Small intestine (tissue), 7 donors: Measurements from ENCODE around the gene ITPRIPL1. TPM values are rescaled to one million over a fixed set of nuclear protein-coding genes. Genes with fewer than 3 reads are reported as not detected.

Experiments used
- DNase-seq, 2 donors: peaks; one replicate each; pipeline versions ENCODE4 v3.0.0 to v3.0.0-alpha.2; 2013
- FAIRE-seq: peaks from 2 replicates; lab custom pipeline; 2012; peaks lifted over from hg19 to GRCh38; lab: Jason Lieb, UNC
- H3K27ac ChIP-seq, 3 donors: one replicate each; pipeline ENCODE4 v1.5.1; 2013; ENCODE audit warnings: low read length in 2 of 3, mild to moderate bottlenecking in 2 of 3, control low read depth in 1 of 3, inconsistent platforms in 1 of 3, low read depth in 1 of 3, moderate library complexity in 1 of 3
- H3K27me3 ChIP-seq, 3 donors: one replicate each; pipeline ENCODE4 v1.6.1; 2013; ENCODE audit warnings: low read length in 3 of 3, inconsistent platforms in 1 of 3; ENCODE audit not compliant: control insufficient read depth in 3 of 3, insufficient read depth in 3 of 3
- H3K36me3 ChIP-seq, 3 donors: one replicate each; pipeline ENCODE4 v1.6.1; 2013; ENCODE audit warnings: low read length in 3 of 3, inconsistent platforms in 1 of 3, low read depth in 1 of 3, mild to moderate bottlenecking in 1 of 3, moderate library complexity in 1 of 3; ENCODE audit not compliant: control insufficient read depth in 3 of 3, insufficient read depth in 2 of 3
- H3K4me1 ChIP-seq, 3 donors: one replicate each; pipeline ENCODE4 v1.6.1; 2013; ENCODE audit warnings: low read length in 2 of 3, inconsistent platforms in 1 of 3, low read depth in 1 of 3, mild to moderate bottlenecking in 1 of 3, moderate library complexity in 1 of 3; ENCODE audit not compliant: control insufficient read depth in 3 of 3, insufficient read depth in 2 of 3
- H3K4me3 ChIP-seq, 3 donors: one replicate each; pipeline ENCODE4 v1.5.1; 2013; ENCODE audit warnings: low read length in 3 of 3, control low read depth in 1 of 3, inconsistent platforms in 1 of 3, low read depth in 1 of 3, mild to moderate bottlenecking in 1 of 3, moderate library complexity in 1 of 3
- H3K9me3 ChIP-seq, 2 donors: one replicate each; pipeline ENCODE4 v1.6.1; 2013; ENCODE audit warnings: low read depth in 1 of 2, low read length in 1 of 2; ENCODE audit not compliant: control insufficient read depth in 2 of 2, insufficient read depth in 1 of 2
- WGBS, 3 donors: extraction: QIAGEN DNeasy Blood & Tissue Kit; methylation state at CpG; one replicate each; pipeline ENCODE4 v1.1.7; 2013; 5-methylcytosine and 5-hydroxymethylcytosine counted together
- polyA plus RNA-seq, 4 donors: library from polyadenylated mRNA; stranded (reverse) in 3 of 4; unstranded in 1 of 4; fragments of 200-250 nt in 3 of 4; fragments of 120-200 nt in 1 of 4; gene quantifications; one replicate each; pipeline versions ENCODE4 v1.2.1 to v1.2.3, GENCODE V29; 2013
- donor health status: healthy with polysubstance abuse.
- donor health status: control.
- donor health status: control.
- donor health status: Bipolar disorder and iron deficiency.
- donor health status: healthy.

ITPRIPL1 gene
- polyA plus RNA-seq, 4 donors = 0.27 to 1.9 (median 0.92) TPM; not detected in 1

DNA sequence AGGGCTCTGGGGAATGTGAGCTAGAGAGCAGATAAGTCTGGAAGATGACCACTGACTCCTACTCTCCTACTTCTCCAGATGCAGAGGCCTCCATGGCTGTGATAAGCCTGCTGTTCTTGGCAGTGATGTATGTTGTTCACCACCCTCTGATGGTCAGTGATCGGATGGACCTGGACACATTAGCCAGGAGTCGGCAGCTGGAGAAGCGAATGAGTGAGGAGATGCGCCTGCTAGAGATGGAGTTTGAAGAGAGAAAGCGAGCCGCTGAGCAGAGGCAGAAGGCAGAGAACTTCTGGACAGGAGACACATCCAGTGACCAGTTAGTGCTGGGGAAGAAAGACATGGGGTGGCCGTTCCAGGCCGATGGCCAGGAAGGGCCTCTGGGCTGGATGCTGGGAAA is 1.4 kb downstream of the ITPRIPL1 start:
- H3K9me3 ChIP-seq = no peaks in the 10 kb centered on the region
- peak overlapping the region in 1 of 3 donors; percentile 10 for H3K27ac ChIP-seq
- no peak overlapping the region for H3K4me3 ChIP-seq
- peaks cover 0 to 3% (median 0%) of the 10 kb centered on the region in 3 donors for H3K36me3 ChIP-seq
- FAIRE-seq = no peak
- no peak for DNase-seq
- H3K27me3 ChIP-seq = peaks cover 0 to 42% (median 1%) of the 10 kb centered on the region in 3 donors
- 95 to 99% (median 96%) methylated on average over 8 of the region's 8 CpGs for WGBS, 3 donors
- H3K4me1 ChIP-seq = peaks cover 0 to 3% (median 0%) of the 10 kb centered on the region in 3 donors

DNA sequence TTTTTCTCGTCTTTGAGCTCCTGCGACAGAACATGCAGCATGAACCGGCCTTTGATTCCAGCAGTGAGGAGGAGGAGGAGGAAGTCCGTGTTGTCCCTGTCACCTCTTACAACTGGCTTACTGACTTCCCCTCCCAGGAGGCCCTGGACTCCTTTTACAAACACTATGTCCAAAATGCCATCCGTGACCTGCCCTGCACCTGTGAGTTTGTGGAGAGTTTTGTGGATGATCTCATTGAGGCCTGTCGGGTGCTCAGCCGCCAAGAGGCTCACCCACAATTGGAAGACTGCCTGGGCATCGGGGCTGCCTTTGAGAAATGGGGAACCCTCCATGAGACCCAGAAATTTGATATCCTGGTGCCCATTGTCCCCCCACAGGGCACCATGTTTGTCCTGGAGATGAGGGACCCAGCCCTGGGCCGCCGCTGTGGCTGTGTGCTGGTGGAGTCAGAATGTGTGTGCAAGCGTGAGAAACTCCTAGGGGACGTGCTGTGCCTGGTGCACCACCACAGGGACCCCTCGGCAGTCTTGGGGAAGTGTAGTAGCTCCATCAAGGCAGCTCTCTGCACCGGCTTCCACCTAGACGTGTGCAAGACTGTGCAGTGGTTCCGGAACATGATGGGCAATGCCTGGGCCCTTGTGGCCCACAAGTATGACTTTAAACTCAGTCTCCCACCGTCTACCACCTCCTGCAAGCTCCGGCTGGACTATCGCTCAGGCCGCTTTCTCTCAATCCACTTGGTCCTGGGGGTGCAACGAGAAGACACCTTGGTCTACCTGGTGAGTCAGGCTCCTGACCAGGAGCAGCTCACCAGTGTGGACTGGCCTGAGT is 2.1 kb downstream of the ITPRIPL1 start:
- Histone ChIP-seq H3K9me3 (no peaks in the 10 kb centered on the region), H3K4me1 (no peaks in the 10 kb centered on the region), H3K36me3 (peaks cover 0 to 3% (median 0%) of the 10 kb centered on the region in 3 donors), H3K27me3 (peaks cover 0 to 36% (median 1%) of the 10 kb centered on the region in 3 donors), H3K27ac (no peak overlapping the region), H3K4me3 (no peak overlapping the region)
- FAIRE-seq (no peak), DNase-seq (no peak)
- WGBS, 3 donors = 92 to 95% (median 95%) methylated on average over 20 to 21 of the region's 21 CpGs

DNA sequence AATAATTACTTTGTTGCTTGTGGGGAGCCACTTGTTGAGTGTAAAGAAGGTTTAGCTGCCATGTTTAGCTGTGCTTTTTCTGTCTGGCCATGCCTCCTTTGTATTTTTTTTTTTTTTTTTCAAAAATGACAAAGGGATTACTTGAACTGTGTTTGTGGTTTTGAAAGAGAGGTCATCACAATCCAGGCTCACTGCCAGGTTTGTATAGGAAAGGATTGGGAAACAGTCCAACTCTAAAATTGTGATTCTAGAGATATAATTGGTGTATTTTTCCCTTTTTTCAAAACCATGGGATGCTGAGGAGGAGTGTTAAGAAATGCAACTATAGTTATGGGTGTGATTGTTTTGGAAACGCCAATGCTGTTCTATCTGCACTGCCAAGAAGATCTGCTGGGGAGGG is 4.3 kb downstream of the ITPRIPL1 start:
- Histone ChIP-seq H3K4me3 (no peak overlapping the region), H3K9me3 (no peaks in the 10 kb centered on the region), H3K36me3 (peaks cover 0 to 3% (median 0%) of the 10 kb centered on the region in 3 donors), H3K27ac (no peak overlapping the region), H3K4me1 (no peaks in the 10 kb centered on the region), H3K27me3 (peaks cover 0 to 20% (median 1%) of the 10 kb centered on the region in 3 donors)
- WGBS, 3 donors = 70 to 79% (median 71%) methylated on average over 1 of the region's 1 CpG
- DNase-seq (no peak), FAIRE-seq (no peak)

DNA sequence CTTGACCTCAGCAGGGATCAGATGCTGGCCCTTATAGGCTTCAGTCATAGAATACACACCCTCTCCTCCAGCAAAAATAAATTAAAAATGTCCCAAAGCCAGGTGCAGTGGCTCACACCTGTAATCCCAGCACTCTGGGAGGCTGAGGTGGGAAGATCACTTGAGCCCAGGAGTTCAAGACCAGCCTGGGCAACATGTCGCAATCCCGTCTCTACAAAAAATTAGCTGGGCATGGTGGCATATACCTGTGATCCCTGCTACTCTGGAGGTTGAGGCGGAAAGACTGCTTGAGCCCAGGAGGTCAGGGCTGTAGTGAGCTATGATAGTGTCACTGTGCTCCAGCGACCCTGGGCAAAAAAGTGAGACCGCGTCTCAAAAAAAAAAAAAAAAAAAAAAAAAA is 4.8 kb downstream of the ITPRIPL1 start:
- WGBS, 3 donors = 88 to 96% (median 93%) methylated on average over 6 of the region's 6 CpGs
- no peak overlapping the region for H3K27ac ChIP-seq

DNA sequence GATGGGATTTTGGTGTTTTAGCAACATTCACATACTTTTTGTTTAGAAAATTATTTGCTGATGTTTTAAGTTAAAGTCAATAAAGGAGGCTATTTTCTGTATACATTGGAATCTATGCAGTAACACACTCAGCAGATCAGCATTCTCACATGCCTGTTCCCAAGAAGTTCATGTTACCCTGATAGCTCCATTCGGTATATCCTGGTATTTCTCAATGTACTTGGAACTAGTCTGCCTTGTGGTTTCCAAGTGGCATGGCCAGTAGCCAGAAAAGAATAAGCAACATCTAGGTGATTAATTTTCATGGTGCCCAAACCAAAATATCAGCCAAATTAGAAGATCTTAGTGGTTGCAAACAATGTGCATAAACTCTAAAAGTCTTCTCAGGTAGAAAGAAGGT is 5.3 kb downstream of the ITPRIPL1 start:
- no peak for DNase-seq
- H3K27ac ChIP-seq = no peak overlapping the region
- H3K9me3 ChIP-seq = no peaks in the 10 kb centered on the region
- peaks cover 0 to 12% (median 0%) of the 10 kb centered on the region in 3 donors for H3K27me3 ChIP-seq
- no peak for FAIRE-seq
- peaks cover 0 to 6% (median 0%) of the 10 kb centered on the region in 3 donors for H3K4me1 ChIP-seq
- 60 to 75% (median 63%) methylated on average over 1 of the region's 1 CpG for WGBS, 3 donors
- H3K4me3 ChIP-seq = no peak overlapping the region
- peaks cover 0 to 3% (median 0%) of the 10 kb centered on the region in 3 donors for H3K36me3 ChIP-seq

More for the DNA sequence above, 4.8 kb downstream of the ITPRIPL1 start:
- Histone ChIP-seq H3K36me3 (peaks cover 0 to 3% (median 0%) of the 10 kb centered on the region in 3 donors), H3K4me3 (no peak overlapping the region), H3K27me3 (peaks cover 0 to 16% (median under 1%) of the 10 kb centered on the region in 3 donors), H3K9me3 (no peaks in the 10 kb centered on the region), H3K4me1 (peaks cover 0 to 4% (median 0%) of the 10 kb centered on the region in 3 donors)
- DNase-seq = no peak
- FAIRE-seq = no peak

DNA sequence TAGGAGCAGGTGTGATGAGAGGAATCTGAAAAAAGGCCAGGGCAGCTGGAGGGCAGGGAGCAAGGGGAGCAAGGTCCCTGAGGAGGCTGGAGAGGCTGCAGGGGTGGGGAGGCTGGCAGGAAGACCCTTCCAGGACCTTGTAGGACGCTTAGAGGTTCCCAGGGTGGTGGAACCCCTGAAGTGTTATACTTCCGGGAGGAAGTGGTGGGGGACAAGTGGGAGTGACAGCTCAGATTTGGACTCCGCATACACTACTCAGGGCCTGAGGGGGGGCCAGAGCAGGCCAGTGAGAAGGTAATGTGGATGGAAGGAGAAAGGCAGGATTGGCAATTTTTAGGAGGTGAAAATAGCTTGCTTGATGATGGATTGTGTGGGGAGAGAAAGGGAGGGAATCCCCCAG is 8.6 kb downstream of the ITPRIPL1 start:
- Histone ChIP-seq H3K27ac (no peak overlapping the region), H3K4me3 (no peak overlapping the region), H3K27me3 (no peaks in the 10 kb centered on the region), H3K36me3 (no peaks in the 10 kb centered on the region), H3K4me1 (peaks cover 0 to 11% (median 0%) of the 10 kb centered on the region in 3 donors), H3K9me3 (no peaks in the 10 kb centered on the region)
- DNase-seq = no peak
- WGBS, 3 donors = 80 to 84% (median 81%) methylated on average over 3 of the region's 3 CpGs
- FAIRE-seq = no peak

DNA sequence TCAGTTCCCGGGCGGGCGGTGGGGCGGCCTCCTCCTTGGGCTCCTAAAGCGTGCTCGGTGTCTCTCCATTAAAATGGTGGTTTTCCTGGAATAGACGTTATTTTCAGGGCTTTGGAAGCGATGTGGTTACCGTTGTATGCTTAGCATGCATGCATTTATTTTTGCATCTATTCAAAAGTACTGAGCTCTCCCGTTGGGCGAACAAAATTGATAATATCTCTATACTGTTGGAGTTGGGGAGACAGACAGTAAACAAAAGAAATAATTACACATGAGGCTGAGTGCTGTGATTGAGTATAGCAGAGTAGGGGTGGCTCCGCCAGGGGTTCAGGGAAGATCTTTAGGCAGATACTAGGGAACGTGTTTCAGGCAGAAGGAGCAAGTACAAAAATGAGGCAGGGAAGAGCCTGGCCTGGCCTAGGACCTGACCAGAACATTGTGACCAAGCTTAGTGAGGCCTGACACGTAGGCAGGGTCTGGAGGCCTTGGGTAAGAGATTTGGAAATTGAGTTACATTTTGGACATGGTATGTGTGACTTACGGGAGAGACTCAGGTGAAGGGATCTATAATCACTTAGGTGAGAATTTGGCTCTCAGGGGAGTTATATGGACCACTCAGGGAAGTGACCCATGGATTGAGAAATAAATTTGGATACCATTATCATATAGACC is 11.1 kb downstream of the ITPRIPL1 start:
- no peak for FAIRE-seq

DNA sequence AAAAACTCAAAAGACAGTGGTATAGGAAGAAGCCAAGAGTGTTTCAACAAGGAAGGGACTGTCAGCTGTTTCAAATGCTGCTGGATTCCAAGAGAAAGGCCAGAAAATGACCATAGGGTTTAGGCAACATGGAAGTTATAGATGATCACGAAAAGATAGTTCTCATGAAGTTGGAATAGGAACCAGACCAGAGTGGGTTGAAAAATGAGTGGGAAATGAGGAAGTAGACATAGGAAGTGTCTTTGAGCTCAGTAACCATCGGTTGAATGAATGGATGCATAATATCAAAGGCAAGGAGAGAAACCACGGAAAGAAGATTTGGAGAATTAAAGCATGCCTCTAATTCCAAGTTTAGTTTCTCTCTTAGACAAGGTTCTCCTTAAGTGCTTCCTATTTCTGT is 11.8 kb downstream of the ITPRIPL1 start:
- 80 to 92% (median 89%) methylated on average over 3 of the region's 3 CpGs for WGBS, 3 donors
- Histone ChIP-seq H3K4me1 (peaks cover 0 to 16% (median 0%) of the 10 kb centered on the region in 3 donors), H3K27me3 (no peaks in the 10 kb centered on the region), H3K36me3 (no peaks in the 10 kb centered on the region), H3K27ac (no peak overlapping the region), H3K4me3 (no peak overlapping the region), H3K9me3 (no peaks in the 10 kb centered on the region)
- DNase-seq (no peak), FAIRE-seq (no peak)

More for the DNA sequence above, 11.1 kb downstream of the ITPRIPL1 start:
- Histone ChIP-seq H3K4me1 (peaks cover 0 to 11% (median 0%) of the 10 kb centered on the region in 3 donors), H3K36me3 (no peaks in the 10 kb centered on the region), H3K9me3 (no peaks in the 10 kb centered on the region), H3K27ac (peak overlapping the region in 1 of 3 donors; percentile 20), H3K4me3 (peak overlapping the region; percentile 67 to 97 (median 78)), H3K27me3 (no peaks in the 10 kb centered on the region)
- WGBS, 3 donors = 12 to 15% (median 12%) methylated on average over 15 of the region's 15 CpGs
- no peak for DNase-seq
